MV-4-11 (cell line): ENCODE results near the gene MAPK11.

Experiments
- DNase-seq: peaks from one replicate; lab custom pipeline; 2025; lab: John Stamatoyannopoulos, UW

The MAPK11 gene

GRCh38 chr22:50293441-50294318 lies 23.5 kb upstream of the MAPK11 start:
- no peak for DNase-seq

- DNase-seq, result no peak
These were observed 22.7 kb upstream of the MAPK11 start for GRCh38 chr22:50292643-50293440.

- no peak for DNase-seq
These were observed 19.9 kb upstream of the MAPK11 start for GRCh38 chr22:50289942-50290630.

GRCh38 chr22:50289151-50289941 lies 19.2 kb upstream of the MAPK11 start:
- DNase-seq, result no peak

- no peak for DNase-seq
These were observed 17.6 kb upstream of the MAPK11 start for GRCh38 chr22:50287731-50288130.

- no peak for DNase-seq
These were observed 16.6 kb upstream of the MAPK11 start for GRCh38 chr22:50286701-50287318.

- no peak for DNase-seq
These were observed 16.1 kb upstream of the MAPK11 start for GRCh38 chr22:50286275-50286674.

GRCh38 chr22:50285568-50286229 lies 15.5 kb upstream of the MAPK11 start:
- DNase-seq, result no peak

- DNase-seq, result no peak
These were observed 14.3 kb upstream of the MAPK11 start for GRCh38 chr22:50284479-50284878.

- DNase-seq, result no peak
These were observed 13.6 kb upstream of the MAPK11 start for GRCh38 chr22:50283821-50284220.

- DNase-seq, result no peak
These were observed 12.4 kb upstream of the MAPK11 start for GRCh38 chr22:50282361-50283155.

- DNase-seq, result no peak
These were observed 11.8 kb upstream of the MAPK11 start for GRCh38 chr22:50281957-50282356.

GRCh38 chr22:50281384-50281760 lies 11.2 kb upstream of the MAPK11 start:
- no peak for DNase-seq

- no peak for DNase-seq
These were observed 10.7 kb upstream of the MAPK11 start for GRCh38 chr22:50280708-50281383.

GRCh38 chr22:50280022-50280707 lies 10.0 kb upstream of the MAPK11 start:
- no peak for DNase-seq

GRCh38 chr22:50278956-50279619 lies 8.9 kb upstream of the MAPK11 start:
- no peak for DNase-seq

- no peak for DNase-seq
These were observed 8.3 kb upstream of the MAPK11 start for GRCh38 chr22:50278461-50278860.

- DNase-seq, result no peak
These were observed 7.6 kb upstream of the MAPK11 start for GRCh38 chr22:50277761-50278160.
